ENCODE data around the gene SIT1. TPM values are rescaled to one million over a fixed set of nuclear protein-coding genes. Genes with fewer than 3 reads are reported as not detected.
"Not testable (repeated sequence)": the region's sequence is repeated elsewhere in the genome, so short reads cannot be mapped to it uniquely, and the experiment has no call there.

SIT1 gene
- total RNA-seq, 1 donor from 2014 or later = not detected

DNA sequence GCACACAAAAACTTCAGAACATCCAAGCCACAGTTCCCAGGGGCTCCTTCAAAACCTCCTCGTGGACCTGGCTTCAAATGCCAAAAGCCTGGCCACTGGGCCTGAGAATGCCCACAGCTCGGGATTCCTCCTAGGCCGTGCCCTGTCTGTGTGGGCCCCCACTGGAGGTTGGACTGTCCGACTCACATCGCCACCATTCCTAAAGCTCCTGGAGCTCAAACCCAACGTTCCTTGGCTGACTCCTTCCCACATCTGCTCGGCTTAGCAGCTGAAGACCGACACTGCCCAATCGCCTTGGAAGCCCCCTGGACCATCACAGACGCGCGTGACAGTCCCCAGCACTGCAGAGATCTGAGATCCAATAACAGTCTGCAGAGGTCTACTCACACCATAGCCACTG, 7.7 kb downstream of the SIT1 start:
- H3K4me3 ChIP-seq (ENCODE audit: low read depth, low read length) = no peak overlapping the region
- no peaks in the 10 kb centered on the region for H3K27me3 ChIP-seq (ENCODE audit: control insufficient read depth, insufficient read depth, low read length)
- FAIRE-seq (no peak), DNase-seq (ENCODE audit: low read depth) (no peak)
- no peaks in the 10 kb centered on the region for H3K36me3 ChIP-seq (ENCODE audit: control insufficient read depth, insufficient read depth, low read length)
- TF ChIP-seq CTCF (IDR thresholded peaks at IDR 0.05; ENCODE audit: insufficient read depth, low read length, severe bottlenecking) = no peak

- H3K4me3 ChIP-seq (ENCODE audit: low read depth, low read length); H3K27me3 ChIP-seq (ENCODE audit: control insufficient read depth, insufficient read depth, low read length); H3K36me3 ChIP-seq (ENCODE audit: control insufficient read depth, insufficient read depth, low read length); DNase-seq (ENCODE audit: low read depth); FAIRE-seq: not testable (repeated sequence)
These were observed 9.3 kb downstream of the SIT1 start for GRCh38 chr9:35641478-35641877.

DNA sequence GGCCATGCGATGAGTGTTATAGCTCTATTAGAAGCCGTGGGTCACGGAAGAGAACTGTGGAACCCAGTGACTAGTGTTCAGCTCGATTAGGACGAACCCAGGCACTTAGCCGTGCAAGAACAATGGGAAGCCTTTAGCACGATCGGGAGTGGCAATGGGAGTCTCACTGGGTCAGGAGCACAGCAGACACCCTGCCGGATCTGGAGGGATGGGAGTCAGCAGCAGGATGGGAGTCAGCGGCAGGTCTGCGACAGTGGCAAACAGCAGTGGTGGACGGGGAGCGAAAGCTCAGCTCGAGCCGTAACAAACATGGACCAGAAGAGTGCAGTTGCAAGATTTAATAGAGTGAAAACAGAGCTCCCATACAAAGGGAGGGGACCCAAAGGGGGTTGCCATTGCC, 10.3 kb downstream of the SIT1 start:
- not testable (repeated sequence) for H3K27me3 ChIP-seq (ENCODE audit: control insufficient read depth, insufficient read depth, low read length); FAIRE-seq; H3K36me3 ChIP-seq (ENCODE audit: control insufficient read depth, insufficient read depth, low read length); DNase-seq (ENCODE audit: low read depth); H3K4me3 ChIP-seq (ENCODE audit: low read depth, low read length)

- TF ChIP-seq CTCF (IDR thresholded peaks at IDR 0.05; ENCODE audit: insufficient read depth, low read length, severe bottlenecking) = no peak
- H3K27me3 ChIP-seq (ENCODE audit: control insufficient read depth, insufficient read depth, low read length) = no peaks in the 10 kb centered on the region
- DNase-seq (ENCODE audit: low read depth) (no peak), FAIRE-seq (no peak)
- H3K4me3 ChIP-seq (ENCODE audit: low read depth, low read length) = no peak overlapping the region
- H3K36me3 ChIP-seq (ENCODE audit: control insufficient read depth, insufficient read depth, low read length) = no peaks in the 10 kb centered on the region
These were observed 11.1 kb downstream of the SIT1 start for GRCh38 chr9:35639631-35640030.

- not testable (repeated sequence) for H3K36me3 ChIP-seq (ENCODE audit: control insufficient read depth, insufficient read depth, low read length); FAIRE-seq
These were observed 11.5 kb downstream of the SIT1 start for GRCh38 chr9:35639225-35639624.

GRCh38 chr9:35638751-35639150, 12.0 kb downstream of the SIT1 start:
- not testable (repeated sequence) for H3K4me3 ChIP-seq (ENCODE audit: low read depth, low read length); FAIRE-seq; DNase-seq (ENCODE audit: low read depth); H3K27me3 ChIP-seq (ENCODE audit: control insufficient read depth, insufficient read depth, low read length); H3K36me3 ChIP-seq (ENCODE audit: control insufficient read depth, insufficient read depth, low read length)

More at GRCh38 chr9:35639225-35639624, 11.5 kb downstream of the SIT1 start:
- H3K4me3 ChIP-seq (ENCODE audit: low read depth, low read length); H3K27me3 ChIP-seq (ENCODE audit: control insufficient read depth, insufficient read depth, low read length); DNase-seq (ENCODE audit: low read depth): not testable (repeated sequence)

DNA sequence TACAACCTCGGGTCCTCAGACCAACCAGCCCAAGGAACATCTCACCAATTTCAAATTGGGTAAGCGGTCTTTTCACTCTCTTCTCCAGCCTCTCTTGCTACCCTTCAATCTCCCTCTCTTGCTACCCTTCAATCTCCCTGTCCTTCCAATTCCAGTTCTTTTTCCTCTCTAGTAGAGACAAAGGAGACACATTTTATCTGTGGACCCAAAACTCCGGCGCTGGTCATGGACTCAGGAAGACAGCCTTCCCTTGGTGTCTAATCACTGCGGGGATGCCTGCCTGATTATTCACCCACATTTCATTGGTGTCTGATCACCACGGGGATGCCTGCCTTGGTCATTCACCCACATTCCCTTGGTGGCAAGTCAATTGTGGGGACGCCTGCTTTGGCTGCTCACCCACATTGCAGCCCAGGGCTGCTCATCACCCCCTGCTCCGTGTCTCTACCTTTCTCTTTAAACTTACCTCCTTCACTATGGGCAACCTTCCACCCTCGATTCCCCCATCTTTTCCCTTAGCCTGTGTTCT, 13.2 kb downstream of the SIT1 start:
- FAIRE-seq; DNase-seq (ENCODE audit: low read depth); H3K4me3 ChIP-seq (ENCODE audit: low read depth, low read length); H3K36me3 ChIP-seq (ENCODE audit: control insufficient read depth, insufficient read depth, low read length); H3K27me3 ChIP-seq (ENCODE audit: control insufficient read depth, insufficient read depth, low read length): not testable (repeated sequence)

- H3K27me3 ChIP-seq (ENCODE audit: control insufficient read depth, insufficient read depth, low read length); H3K36me3 ChIP-seq (ENCODE audit: control insufficient read depth, insufficient read depth, low read length); FAIRE-seq; H3K4me3 ChIP-seq (ENCODE audit: low read depth, low read length); DNase-seq (ENCODE audit: low read depth): not testable (repeated sequence)
These were observed 13.9 kb downstream of the SIT1 start for GRCh38 chr9:35636877-35637246.

DNA sequence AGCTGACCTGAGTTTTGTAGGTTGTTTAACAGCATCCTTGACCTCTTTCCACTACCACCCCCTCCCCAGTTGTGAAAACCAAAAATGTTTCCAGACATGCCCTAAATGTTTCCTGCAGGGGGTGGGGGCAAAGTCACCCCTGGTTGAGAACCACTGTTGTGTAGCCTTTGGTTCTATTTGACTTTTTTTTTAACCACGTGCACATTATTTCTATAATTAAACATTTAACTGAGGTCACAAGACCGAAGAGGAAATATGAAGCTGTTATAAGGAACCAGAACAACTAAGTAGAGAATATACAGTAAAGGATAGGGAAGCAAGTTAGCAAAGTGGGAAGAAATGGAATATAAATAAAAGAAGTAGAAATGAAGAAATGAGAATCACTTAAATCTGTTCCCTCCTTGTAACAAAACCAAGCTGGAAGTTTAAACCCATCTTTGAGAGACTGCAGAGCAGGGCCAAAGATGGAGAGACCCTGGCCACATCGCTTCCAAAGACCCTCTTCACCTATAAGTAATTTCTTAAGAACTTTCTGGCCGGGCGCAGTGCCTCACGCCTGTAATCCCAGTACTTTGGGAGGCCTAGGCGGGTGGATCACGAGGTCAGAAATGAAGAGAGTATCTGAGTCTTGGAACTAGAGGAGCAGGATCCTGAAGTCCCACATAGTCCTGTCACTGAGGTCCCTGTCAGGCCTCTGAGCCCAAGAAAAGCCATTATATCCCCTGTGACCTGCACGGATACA, 14.4 kb downstream of the SIT1 start:
- H3K36me3 ChIP-seq (ENCODE audit: control insufficient read depth, insufficient read depth, low read length) = no peaks in the 10 kb centered on the region
- H3K27me3 ChIP-seq (ENCODE audit: control insufficient read depth, insufficient read depth, low read length) = no peaks in the 10 kb centered on the region
- H3K4me3 ChIP-seq (ENCODE audit: low read depth, low read length) = no peak overlapping the region
- no peak for DNase-seq (ENCODE audit: low read depth)
- FAIRE-seq = no peak
- TF ChIP-seq CTCF (IDR thresholded peaks at IDR 0.05; ENCODE audit: insufficient read depth, low read length, severe bottlenecking) = no peak
